Endometrium (tissue), 2 donors: Measurements from ENCODE around the gene C13orf42.

Source experiments
- FAIRE-seq: peaks from 2 replicates; lab custom pipeline; 2012; peaks lifted over from hg19 to GRCh38; lab: Jason Lieb, UNC
- donor health status: control.
- donor health status: control.

The C13orf42 gene

DNA sequence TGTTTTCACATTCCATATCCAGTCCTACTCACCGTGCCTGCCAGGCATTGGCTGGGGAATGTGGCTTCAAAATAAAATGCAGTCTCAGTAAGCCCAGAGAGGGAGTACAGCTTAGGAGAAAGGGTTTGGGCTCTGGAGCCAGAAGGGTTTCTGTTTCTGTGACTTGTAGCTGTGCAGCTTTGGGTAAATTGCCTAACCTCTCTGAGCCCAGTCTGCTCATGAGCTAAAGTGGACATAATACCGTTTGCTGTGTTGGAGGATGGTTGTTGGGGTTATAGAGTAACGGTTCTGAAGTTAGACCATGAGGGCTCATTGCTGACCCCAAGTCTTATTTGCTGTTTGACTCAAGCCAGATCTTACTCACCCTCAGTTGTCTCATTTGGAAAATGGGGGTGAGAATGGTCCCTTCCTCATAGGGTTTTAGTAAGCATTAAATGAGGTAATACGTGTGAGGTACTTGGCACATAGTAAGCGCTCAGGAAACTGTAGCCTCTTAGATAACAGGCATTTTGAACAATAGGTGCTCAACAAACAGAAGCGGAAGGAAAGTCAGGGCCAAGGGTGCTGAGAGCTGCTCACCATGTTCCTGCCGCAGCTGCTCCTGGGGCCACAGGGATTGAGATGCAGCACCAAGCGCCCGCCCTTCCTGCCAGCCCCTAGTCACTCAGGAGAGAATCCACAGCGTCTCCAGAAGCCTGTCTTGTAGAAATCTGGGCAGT lies 45.5 kb downstream of the C13orf42 start:
- no peak for FAIRE-seq

DNA sequence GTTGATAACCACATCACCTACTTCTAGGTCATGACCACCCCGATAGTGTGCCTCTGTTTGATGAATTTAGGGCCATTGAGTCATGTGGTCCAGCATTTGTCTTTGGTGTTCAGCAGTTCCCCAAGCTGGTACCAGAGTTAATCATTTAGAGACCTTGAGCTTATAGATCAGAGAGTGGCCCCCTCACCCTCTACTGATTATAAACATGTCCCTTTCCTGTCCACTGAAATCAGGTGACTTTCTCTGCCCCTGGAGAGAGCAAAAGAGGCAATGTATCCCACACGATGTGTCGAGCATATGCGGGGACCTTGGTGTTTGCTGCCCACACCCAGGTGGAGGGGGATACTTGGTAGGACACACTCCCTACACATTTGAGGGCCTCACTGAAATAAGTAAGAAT lies 46.3 kb downstream of the C13orf42 start:
- no peak for FAIRE-seq

DNA sequence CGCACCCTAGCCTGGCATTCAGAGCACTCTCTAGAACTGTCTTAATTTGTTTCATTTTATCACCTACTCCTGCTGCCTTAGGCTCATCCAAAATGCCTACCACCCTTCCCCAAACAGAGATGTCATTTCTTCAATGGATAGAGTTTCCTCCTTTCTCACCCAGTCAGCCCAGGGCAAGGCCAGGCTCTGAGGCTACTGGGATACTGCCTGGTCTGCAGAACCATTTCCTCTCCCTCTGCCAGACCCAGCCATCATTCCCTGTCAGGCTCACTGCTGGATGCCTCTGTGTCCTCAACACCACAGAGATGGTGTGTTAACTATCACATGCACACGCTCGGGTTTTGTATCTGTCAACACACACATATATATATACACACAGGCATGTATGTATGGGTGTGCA lies 47.2 kb downstream of the C13orf42 start:
- FAIRE-seq: no peak

DNA sequence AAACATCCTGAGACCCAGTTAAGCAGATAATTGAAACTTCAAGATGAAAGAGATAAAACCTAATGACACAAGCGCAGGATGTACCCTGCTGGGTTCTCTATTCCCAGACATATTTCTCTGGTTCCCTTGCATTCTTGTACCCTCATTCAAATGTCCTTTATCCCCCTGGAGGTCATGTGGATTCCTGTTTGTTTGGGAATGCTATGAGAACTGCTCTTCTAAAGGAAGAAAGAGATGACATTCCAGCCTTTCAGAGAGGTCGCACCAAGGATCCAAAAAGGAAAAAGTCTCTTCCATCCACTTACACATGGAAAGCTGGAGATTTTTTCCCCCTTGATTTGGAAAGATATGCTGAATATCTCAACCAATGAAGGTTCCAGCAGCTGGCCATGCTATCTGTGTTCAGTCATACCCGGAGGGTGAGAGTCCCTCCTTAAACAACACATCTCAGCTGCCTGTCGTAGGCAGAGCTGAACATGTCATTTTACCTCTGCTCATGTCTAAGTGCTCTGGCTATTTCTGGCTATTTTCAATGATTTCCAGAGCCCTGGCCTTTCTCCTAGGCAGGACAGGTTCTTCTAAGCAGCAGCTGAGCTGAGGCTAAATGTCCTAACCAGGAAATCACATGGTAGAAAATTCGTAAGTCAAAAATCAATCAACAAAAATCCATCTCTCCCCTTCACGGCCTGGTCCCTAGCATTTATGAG lies 52.5 kb downstream of the C13orf42 start:
- FAIRE-seq: no peak

DNA sequence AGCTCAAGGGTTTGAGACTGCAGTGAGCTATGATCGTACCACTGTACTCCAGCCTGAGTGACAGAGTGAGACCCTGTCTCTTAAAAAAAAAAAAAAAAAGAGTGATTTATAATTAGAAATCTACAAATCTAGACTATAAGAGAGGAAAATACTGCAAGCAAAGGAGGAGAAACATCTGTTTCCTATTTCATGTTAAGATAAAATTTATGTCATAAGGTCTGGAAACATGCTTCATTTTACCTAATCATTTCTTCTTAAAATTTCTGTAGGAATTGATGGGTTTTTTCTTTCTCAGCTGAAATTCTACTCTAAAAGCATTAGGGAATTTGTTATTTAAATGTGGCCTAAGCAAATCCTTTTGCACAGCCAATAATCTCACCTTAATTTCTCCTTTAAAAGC lies 53.2 kb downstream of the C13orf42 start:
- no peak for FAIRE-seq

DNA sequence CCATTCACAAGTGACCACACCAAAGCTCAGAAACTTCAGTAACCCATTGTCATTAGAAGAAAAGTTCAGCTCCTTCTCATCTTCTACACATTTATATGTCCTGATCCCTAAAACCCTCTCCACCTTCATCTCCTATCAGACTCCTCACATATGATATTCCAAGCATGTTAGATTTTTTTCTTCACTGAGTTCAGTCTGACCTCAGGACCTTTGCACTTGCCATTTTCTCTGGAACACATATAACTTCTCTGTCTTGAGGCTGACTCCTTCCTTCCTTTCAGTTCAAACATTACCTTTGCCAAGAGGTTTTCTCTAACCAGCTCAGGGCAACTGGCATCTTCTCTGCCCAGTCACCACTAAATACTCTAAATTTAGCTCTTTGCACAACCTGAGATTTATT lies 54.1 kb downstream of the C13orf42 start:
- no peak for FAIRE-seq

DNA sequence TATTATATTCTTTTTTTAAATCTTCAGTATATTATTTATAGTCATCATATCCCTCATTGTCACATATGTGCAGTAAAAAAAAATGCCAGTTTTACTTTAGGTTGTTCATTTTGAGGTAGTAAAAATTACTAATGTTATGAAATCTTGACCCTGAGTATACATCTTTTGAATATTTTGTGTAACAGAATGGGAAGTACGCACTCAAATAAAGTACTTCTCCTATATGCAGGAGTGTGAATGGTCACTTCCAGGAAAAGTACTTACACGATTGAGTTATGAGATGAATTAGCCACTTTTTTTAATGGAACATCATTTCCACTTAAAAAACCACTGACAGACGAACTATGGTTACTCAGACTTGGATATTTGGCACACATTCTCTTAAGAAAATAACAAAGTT lies 58.5 kb downstream of the C13orf42 start:
- no peak for FAIRE-seq

DNA sequence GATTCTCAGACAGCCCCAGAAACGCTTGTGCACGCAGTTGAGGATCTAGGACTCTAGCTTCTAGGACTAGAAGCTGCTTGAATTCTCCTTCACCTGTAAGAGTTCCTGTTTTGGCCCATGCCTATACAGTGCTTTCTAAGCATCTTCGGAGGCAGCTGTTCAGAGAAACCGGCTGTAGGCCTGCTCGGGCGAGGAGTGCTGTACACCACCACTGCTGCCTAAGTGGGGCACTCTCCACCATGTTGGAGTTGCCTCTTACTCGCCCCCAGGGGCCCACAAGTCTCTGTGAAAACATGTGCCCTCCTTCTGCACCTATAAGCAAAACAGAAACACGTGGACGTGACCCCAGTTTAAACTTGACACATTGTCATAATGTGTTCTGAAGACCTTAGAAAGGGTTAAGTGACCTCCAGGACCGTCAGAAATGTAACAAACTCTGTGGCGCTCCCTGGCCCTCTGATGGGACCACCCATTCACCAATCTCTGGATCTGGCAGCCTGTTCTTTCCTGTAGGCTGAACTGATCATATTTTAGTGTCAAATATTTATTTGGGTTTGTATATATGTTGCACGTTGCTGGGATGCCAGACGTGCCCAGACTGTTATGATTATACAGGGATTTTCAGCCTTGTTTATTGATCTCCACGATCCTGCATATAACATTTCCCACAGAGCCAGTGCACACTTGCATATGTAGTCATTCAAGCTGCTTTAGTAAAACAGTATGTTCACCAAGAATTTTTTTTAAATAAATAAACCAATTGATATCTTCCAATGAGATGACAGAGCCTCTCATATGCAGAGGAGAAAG lies 60.8 kb downstream of the C13orf42 start:
- no peak for FAIRE-seq

DNA sequence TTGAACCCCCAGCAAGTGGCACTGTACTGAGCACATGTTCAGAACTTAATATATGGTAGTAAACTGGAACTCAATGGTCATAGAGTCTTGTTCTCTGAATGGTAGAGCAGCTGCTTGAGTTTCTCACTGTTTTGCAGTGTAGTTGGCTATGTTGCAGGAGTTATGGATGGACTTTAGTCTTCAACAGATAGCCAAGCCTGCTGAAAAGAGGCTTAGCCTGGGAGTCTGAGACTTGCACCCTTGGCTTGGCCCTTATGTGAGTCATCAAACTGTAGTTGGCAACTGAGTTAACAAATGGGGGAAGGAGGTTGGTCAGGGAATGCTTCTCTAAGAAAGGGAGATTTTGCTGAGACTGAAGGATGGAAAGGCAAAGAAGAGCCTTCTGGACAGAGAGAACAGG lies 62.5 kb downstream of the C13orf42 start:
- FAIRE-seq: no peak

DNA sequence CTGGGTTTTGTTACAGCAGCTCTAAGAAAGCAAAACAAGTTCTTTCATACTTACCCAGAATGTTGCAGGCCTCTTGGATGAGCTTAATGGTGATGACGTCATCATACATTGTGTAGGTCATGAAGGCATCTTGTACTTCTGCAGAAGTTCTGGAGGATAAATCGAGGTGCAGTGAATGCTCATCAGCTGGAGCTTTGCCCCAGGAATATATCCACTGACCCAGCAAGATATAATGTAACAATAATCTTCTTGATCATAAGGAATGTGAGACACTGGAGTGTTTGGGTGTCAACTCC lies 63.0 kb downstream of the C13orf42 start:
- no peak for FAIRE-seq

DNA sequence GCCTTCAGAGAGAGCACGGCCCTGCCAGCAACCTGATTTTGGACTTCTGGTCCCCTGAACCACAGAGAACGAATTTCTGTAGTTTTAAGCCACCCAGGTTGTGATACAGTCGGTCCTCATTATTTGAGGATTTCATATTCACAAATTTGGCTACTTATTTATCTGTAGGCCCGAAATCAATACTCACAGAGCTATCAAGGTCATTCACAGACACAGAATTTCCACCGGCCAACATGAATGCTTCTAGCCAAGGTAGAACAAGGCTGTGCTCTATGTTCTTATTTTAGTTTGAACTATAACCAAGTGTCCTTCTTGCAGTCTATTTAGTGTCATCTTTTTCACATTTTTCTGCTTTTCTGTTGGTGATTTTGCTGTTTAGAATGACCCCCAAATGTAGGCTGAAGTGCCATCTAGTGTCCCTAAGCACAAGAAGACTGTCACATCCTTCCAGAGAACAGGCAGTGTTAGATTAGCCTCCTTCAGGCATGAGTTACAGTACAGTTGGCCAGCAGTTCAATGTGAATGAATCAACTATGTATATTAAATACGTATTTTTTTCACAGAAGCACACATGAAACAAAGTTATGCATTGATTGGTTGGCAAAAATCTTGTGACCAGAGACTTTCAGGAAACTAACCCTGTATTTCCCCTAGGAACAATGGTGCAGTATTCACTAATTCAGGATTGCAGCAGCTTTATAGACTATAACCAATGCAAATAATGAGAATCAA lies 63.5 kb downstream of the C13orf42 start:
- FAIRE-seq: no peak

DNA sequence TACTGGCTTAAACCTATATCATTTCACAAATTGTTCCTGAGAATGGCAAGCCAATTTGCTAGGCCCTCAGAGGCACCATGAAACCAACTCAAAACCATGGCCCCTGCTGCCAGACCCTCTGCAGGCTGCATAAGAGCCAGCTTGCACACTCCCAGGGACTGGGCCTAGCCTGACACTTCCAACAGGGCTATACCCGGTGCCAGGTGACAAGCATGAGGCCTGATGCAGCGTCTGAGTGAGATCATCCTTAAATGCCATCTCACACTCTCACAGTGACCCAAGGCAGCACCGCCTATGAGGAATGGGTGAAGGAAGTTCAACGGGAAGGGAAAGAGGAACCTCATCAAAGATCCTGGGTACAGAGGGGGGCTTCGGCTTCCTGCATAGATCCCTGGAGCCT lies 65.6 kb downstream of the C13orf42 start:
- no peak for FAIRE-seq

DNA sequence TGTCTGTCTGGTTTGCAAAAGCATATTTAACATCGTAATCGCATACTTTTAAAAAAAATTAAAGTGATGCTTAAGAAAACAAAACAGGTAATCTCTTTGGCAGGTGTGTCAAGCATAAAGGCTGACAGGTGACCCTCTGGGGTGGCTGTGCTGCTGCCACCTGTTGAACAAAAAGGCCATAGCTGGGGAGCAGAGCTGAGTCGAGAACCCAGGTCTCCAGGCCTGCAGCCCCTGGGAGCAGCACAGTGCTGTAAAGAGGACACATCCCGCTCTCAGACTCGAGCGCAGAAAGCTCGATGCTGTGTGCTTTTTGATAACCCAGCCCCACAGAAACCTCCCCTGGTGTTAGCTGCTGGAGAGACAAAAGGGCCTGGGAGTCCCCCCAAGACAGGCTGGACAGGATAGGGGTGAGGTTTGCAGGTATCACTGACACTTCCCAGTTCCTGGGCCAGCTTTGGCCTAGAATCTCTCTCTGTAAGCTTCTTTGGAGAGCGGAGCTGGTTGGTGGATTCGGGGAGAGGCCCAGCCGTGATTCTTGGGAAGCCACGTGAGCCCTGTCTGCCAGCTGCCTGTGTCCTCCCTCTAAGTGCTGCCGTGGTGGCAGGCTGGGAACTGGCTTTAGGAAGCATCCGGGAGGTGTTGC lies 66.9 kb downstream of the C13orf42 start:
- FAIRE-seq: no peak

DNA sequence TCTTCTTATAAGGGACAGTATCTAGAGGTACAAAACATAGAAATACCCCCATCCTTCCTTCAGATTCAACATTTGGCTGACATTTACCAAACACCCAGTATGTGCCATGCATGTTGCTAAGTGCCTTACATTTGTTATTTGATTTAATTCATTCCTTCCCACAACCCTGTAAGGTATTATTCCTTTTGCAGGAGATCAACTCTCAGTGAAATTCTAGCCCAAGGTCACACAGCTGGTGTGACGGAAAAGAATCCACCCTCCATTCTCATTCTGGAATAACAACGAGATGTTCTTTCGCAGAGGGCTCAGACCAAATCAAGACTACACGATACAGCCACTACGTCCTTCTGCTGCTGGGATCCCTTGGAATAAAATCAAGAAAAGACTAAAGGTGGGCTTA lies 67.8 kb downstream of the C13orf42 start:
- no peak for FAIRE-seq

DNA sequence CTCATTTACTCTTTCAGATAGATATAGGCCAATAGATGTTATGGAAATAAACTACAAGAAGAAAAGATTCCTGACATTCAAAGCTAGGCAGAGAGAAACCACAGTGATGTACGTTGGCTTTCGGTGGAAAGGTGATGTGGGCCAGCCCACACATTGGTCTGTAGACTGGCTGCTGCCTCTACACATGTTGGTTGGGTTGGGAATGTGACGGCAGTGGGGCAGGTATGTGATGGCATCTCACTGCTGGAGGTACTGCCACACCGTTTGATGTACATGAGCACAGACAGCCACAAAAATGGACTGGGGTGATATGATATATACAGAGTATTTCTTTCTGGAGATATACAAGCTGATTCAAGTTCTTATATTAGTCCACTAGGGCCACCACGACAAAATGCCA lies 69.4 kb downstream of the C13orf42 start:
- FAIRE-seq: no peak

DNA sequence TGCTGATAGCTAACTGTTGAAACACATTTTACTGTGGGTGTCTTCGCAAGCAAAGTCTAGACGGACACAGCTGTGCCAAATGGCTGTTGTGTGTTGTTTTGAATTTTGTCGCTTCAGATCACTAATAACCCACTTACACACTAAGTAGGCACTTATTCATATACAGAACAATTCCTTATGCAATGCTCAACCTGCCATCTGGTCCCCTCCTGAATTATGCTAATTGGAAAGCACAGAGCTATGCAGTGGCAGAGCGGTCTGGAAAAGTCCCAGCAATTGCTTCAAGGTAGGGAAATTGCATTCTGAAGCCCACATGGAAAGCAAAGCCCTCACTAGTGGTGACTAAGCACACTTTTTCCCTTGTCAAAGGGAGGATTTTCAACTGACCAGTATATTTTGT lies 69.9 kb downstream of the C13orf42 start:
- FAIRE-seq: no peak

DNA sequence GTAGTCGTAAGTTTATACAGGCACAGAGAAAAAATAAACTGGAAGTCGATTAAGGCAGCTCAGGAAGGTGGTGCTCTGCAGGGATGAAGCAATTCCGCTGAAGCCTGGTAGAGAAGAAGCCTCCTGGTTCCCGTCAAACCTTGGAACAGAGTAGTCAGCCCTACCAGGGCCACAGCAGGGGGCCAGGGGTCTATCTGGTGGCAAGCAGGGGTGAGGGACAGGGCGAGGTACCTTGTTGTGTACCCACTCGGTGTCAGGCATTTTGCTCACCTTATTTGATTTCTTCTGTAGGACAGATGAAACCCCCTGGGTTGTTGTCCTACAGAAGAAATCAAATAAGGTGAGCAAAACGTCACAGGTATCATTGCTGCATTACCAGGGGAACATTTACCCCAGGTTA lies 70.6 kb downstream of the C13orf42 start:
- no peak for FAIRE-seq

DNA sequence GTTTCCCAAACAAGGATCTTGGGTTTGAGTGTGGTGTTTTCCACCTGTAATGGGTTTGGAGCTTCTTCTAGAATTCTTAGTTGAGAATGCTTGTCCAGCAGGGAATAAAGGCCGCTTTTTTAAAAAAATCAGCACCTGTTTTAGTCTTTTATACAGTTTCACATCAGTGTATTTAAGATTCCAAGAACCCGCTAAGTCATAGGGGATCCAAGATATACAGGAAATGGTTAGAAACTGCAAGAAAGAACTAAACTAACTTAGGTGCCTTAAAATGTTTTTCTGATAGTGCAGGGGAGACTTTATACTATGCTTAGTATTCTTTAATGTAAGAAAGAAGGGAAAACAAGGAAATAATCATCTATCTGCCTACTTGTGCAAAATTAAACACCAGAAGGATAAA lies 74.7 kb downstream of the C13orf42 start:
- no peak for FAIRE-seq

DNA sequence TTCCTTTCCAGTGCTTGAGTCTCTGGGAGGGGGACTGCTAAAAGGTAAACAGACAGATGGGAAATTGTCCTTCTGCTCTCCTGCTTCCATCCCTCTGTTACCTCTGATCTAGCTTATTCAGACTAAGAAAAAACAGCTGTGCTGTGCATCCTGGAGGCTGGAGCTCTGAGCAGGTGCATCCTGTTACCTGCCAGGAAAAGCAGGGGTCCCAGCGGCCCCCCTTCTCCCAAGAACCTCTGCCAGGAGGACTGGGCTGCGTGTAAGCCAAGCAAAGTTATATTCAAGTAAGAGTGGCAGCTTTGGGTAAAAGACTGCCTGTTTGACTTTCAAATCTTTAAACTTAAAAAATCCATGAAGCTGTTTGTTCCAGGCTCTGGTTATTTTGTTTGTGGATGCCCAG lies 75.1 kb downstream of the C13orf42 start:
- no peak for FAIRE-seq

DNA sequence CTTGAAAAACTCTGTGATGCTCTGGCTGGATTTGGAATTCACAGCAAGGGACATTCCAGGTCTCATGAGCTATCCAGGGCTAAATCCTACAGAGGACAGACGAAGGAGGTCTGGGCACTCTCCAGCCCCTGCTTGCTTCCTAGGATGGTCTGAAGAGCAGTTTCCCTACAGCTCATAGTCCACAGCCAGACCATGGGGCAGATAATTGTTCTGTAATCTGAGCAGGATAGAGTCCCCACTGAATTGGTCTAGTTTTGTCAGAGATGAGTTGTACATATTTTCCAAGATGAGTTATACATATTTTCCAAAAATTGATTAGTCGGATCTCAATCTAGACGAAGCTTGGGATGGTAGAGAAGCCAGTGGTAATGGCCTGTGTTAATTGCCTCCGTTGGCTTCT lies 75.6 kb downstream of the C13orf42 start:
- no peak for FAIRE-seq

DNA sequence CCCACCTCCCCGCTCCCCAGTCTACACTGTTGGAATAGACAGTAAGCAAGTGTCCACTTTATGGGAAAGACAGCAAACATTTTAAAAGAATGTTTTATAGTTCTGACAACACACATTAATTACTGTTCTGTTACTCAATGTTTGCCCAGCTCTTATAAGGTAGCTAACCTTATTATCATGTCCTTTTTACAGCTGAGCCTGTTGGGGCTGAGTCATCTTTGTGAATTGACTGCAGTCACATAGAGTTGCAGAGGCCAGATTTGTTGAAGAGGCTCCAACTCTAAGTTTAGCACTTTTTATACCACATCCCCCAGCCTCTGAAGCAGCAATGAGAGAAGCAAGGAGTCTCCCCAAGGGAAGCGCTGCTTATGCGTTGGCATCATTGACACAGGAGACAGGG lies 76.2 kb downstream of the C13orf42 start:
- no peak for FAIRE-seq
